Caco-2 (cell line): ENCODE data around the gene BLOC1S1. TPM values are rescaled to one million over a fixed set of nuclear protein-coding genes. Genes with fewer than 3 reads are reported as not detected.

Source experiments
- BruUV-seq: library from RNA; stranded (reverse); fragments of 400-500 nt; replicated peaks from 2 replicates; lab custom pipeline; 2021; lab: Mats Ljungman, UMichigan
- CTCF ChIA-PET: fragments of 300-600 bp; sonication (Branson Sonifier 250); formaldehyde crosslinking; loops from one replicate; lab custom pipeline; 2022; ENCODE audit warnings: antibody characterized with exemption; lab: Charles Lee
- POLR2A ChIA-PET: fragments of 300-600 bp; sonication (Branson Sonifier 250); formaldehyde crosslinking; loops from one replicate; lab custom pipeline; 2022; ENCODE audit warnings: antibody characterized with exemption; lab: Charles Lee
- DNase-seq, 2 experiments: peaks; one replicate each; pipeline versions ENCODE4 v3.0.0 to v3.0.0-alpha.2; 2020 to 2022
- H3K27me3 ChIP-seq: replicated peaks from 2 replicates; pipeline ENCODE4 v1.6.0; 2011; ENCODE audit warnings: low read length; ENCODE audit not compliant: control insufficient read depth, insufficient read depth
- H3K36me3 ChIP-seq: 2 replicates; pipeline ENCODE4 v1.5.1; 2011; ENCODE audit warnings: low read length; ENCODE audit not compliant: control insufficient read depth, insufficient read depth
- H3K4me1 ChIP-seq: fragments of 250-450 bp; sonication (Bioruptor Pico); 2 replicates; pipeline ENCODE4 v1.5.1; 2020; ENCODE audit warnings: mild to moderate bottlenecking
- H3K4me3 ChIP-seq: 2 replicates; pipeline ENCODE4 v1.5.1; 2011; ENCODE audit warnings: low read depth, mild to moderate bottlenecking, control low read depth, low read length
- H3K9me3 ChIP-seq: fragments of 250-450 bp; sonication (Bioruptor Pico); 2 replicates; pipeline ENCODE4 v1.5.1; 2020; ENCODE audit warnings: mild to moderate bottlenecking, moderate library complexity
- H3K27ac Mint-ChIP-seq: one replicate; pipeline ENCODE4 v1.8.0; 2022; ENCODE audit warnings: mixed read lengths; ENCODE audit not compliant: unreplicated experiment
- H3K27me3 Mint-ChIP-seq: one replicate; pipeline ENCODE4 v1.8.0; 2022; ENCODE audit warnings: mixed read lengths; ENCODE audit not compliant: insufficient read depth, unreplicated experiment
- H3K36me3 Mint-ChIP-seq: one replicate; pipeline ENCODE4 v1.8.0; 2022; ENCODE audit warnings: mild to moderate bottlenecking, mixed read lengths; ENCODE audit not compliant: insufficient read depth, unreplicated experiment
- H3K4me1 Mint-ChIP-seq: one replicate; pipeline ENCODE4 v1.8.0; 2022; ENCODE audit warnings: low read depth, mixed read lengths; ENCODE audit not compliant: unreplicated experiment
- H3K4me3 Mint-ChIP-seq: one replicate; pipeline ENCODE4 v1.8.0; 2022; ENCODE audit warnings: mild to moderate bottlenecking, moderate library complexity, mixed read lengths; ENCODE audit not compliant: unreplicated experiment
- H3K9me3 Mint-ChIP-seq: one replicate; pipeline ENCODE4 v1.8.0; 2022; ENCODE audit warnings: mixed read lengths; ENCODE audit not compliant: unreplicated experiment
- CTCF ChIP-seq, 2 experiments: fragments of 200-600 bp in 1 of 2; IDR thresholded peaks; 1 replicate in 1 of 2; 2 replicates in 1 of 2; pipeline versions ENCODE4 v1.5.1 to v1.8.0; 2011 to 2022; ENCODE audit warnings: antibody characterized with exemption in 1 of 2, control low read depth in 1 of 2, inconsistent platforms in 1 of 2, low read depth in 1 of 2, low read length in 1 of 2, mild to moderate bottlenecking in 1 of 2, moderate library complexity in 1 of 2; ENCODE audit not compliant: insufficient read depth in 1 of 2, severe bottlenecking in 1 of 2, unreplicated experiment in 1 of 2
- intact Hi-C: fragments of 100-400 bp; cut with micrococcal nuclease; formaldehyde crosslinking; loops from one replicate; pipeline ENCODE4 v1.10.0; 2022; ENCODE audit not compliant: unreplicated experiment
- total RNA-seq: library from RNA; stranded (reverse); gene quantifications from 2 replicates; pipeline ENCODE4 v1.2.3, GENCODE V29; 2022

BLOC1S1 gene
- total RNA-seq, 1 experiment from 2014 or later, result 73.7 TPM

DNA sequence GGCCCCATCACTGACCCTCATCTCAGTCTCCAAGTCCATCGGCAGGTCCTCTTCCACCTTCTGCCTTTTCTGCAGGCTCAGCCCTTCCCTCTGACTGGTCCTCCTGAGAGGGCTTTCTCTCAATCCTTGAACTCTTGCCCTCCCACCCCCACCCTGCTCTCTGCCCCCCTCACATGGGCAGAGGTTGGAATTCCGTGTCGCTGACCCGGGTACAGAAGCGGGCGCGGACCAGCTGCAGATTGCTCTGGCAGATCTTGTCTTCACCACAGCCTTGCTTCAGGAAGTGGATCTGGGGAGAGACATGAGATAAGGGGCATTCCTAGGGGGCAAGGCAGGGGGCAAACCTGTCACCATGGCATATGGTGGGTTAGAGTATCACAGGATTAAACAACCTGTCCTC lies 20.5 kb upstream of the BLOC1S1 start:
- no TSS peak for BruUV-seq
- DNase-seq, result no peak
- no peak overlapping the region for H3K27ac Mint-ChIP-seq
- no peaks in the 10 kb centered on the region for H3K36me3 Mint-ChIP-seq
- intact Hi-C loops, result no loop called here
- ChIA-PET CTCF (interaction anchor here (1.7 to 2.5 kb wide), 2 partner anchors 11 to 14 kb away, joined by 4 to 10 read pairs; a partner anchor contains a TSS), POLR2A (no interaction called here)
- no peaks in the 10 kb centered on the region for H3K27me3 Mint-ChIP-seq
- Histone ChIP-seq H3K9me3 (no peaks in the 10 kb centered on the region), H3K36me3 (no peaks in the 10 kb centered on the region; the same call in 1 of the 2 replicates), H3K27me3 (no peaks in the 10 kb centered on the region), H3K4me1 (no peaks in the 10 kb centered on the region), H3K4me3 (no peak overlapping the region)
- H3K4me3 Mint-ChIP-seq, result no peak overlapping the region
- no peak for TF ChIP-seq CTCF (IDR thresholded peaks at IDR 0.05; ENCODE audit: insufficient read depth in 1 of 2, low read depth in 1 of 2, low read length in 1 of 2, severe bottlenecking in 1 of 2, unreplicated experiment in 1 of 2)
- H3K4me1 Mint-ChIP-seq, result peaks cover 10% of the 10 kb centered on the region
- no peaks in the 10 kb centered on the region for H3K9me3 Mint-ChIP-seq

GRCh38 chr12:55696141-55696540 lies 19.7 kb upstream of the BLOC1S1 start:
- Histone ChIP-seq H3K36me3 (no peaks in the 10 kb centered on the region; the same call in 1 of the 2 replicates), H3K4me3 (no peak overlapping the region), H3K27me3 (no peaks in the 10 kb centered on the region), H3K9me3 (no peaks in the 10 kb centered on the region), H3K4me1 (no peaks in the 10 kb centered on the region)
- H3K27ac Mint-ChIP-seq, result no peak overlapping the region
- no peaks in the 10 kb centered on the region for H3K9me3 Mint-ChIP-seq
- no peak overlapping the region for H3K4me3 Mint-ChIP-seq
- DNase-seq, result no peak
- ChIA-PET POLR2A (no interaction called here), CTCF (interaction anchor here (1.7 to 2.5 kb wide), 2 partner anchors 10 to 15 kb away, joined by 4 to 10 read pairs; a partner anchor contains a TSS)
- TF ChIP-seq CTCF (IDR thresholded peaks at IDR 0.05; ENCODE audit: insufficient read depth in 1 of 2, low read depth in 1 of 2, low read length in 1 of 2, severe bottlenecking in 1 of 2, unreplicated experiment in 1 of 2), result no peak
- intact Hi-C loops, result no loop called here
- H3K36me3 Mint-ChIP-seq, result no peaks in the 10 kb centered on the region
- H3K4me1 Mint-ChIP-seq, result peaks cover 10% of the 10 kb centered on the region
- no TSS peak for BruUV-seq
- no peaks in the 10 kb centered on the region for H3K27me3 Mint-ChIP-seq

- intact Hi-C loops, result no loop called here
- BruUV-seq, result no TSS peak
- CTCF ChIA-PET, result interaction anchor here (0.5 to 2.5 kb wide), 3 partner anchors 8 to 15 kb away, joined by 3 to 10 read pairs (median 4); a partner anchor contains a TSS
- DNase-seq, result no peak
- POLR2A ChIA-PET, result no interaction called here
- Histone ChIP-seq H3K36me3 (no peaks in the 10 kb centered on the region), H3K4me1 (no peaks in the 10 kb centered on the region), H3K9me3 (no peaks in the 10 kb centered on the region), H3K27me3 (no peaks in the 10 kb centered on the region), H3K4me3 (no peak overlapping the region)
- H3K9me3 Mint-ChIP-seq, result no peaks in the 10 kb centered on the region
- H3K27me3 Mint-ChIP-seq, result no peaks in the 10 kb centered on the region
- no peak for TF ChIP-seq CTCF (IDR thresholded peaks at IDR 0.05; ENCODE audit: insufficient read depth in 1 of 2, low read depth in 1 of 2, low read length in 1 of 2, severe bottlenecking in 1 of 2, unreplicated experiment in 1 of 2)
- H3K27ac Mint-ChIP-seq, result no peak overlapping the region
- H3K4me1 Mint-ChIP-seq, result peaks cover 10% of the 10 kb centered on the region
- H3K36me3 Mint-ChIP-seq, result no peaks in the 10 kb centered on the region
- H3K4me3 Mint-ChIP-seq, result no peak overlapping the region
These were observed 18.9 kb upstream of the BLOC1S1 start for GRCh38 chr12:55696796-55697462.
